Renal cortex interstitium (tissue), 15 donors: ENCODE results near the gene CDX2. TPM values are rescaled to one million over a fixed set of nuclear protein-coding genes. Genes with fewer than 3 reads are reported as not detected.
"Not testable (repeated sequence)": the region's sequence is repeated elsewhere in the genome, so short reads cannot be mapped to it uniquely, and the experiment has no call there.

Experiments used
- DNase-seq, 11 donors: peaks; one replicate each; pipeline ENCODE4 v3.0.0-alpha.2; 2013; ENCODE audit warnings: low read depth in 9 of 11, low spot score in 4 of 11; ENCODE audit errors: extremely low read depth in 1 of 11
- long read RNA-seq, 16 experiments: transcript quantifications; one replicate each; lab custom pipeline, GENCODE V29; 2026
- polyA plus RNA-seq, 3 donors: library from polyadenylated mRNA; unstranded; fragments of 120-200 nt; gene quantifications; one replicate each; pipeline ENCODE4 v1.2.1, GENCODE V29; 2013; ENCODE audit not compliant: insufficient read length in 3 of 3

Gene CDX2
- polyA plus RNA-seq, result not detected
- long read RNA-seq, donor 1, result 0 reads
- long read RNA-seq, donor 2, result 0 reads
- long read RNA-seq, donor 3, result 0 reads
- long read RNA-seq, donor 4, result 0 reads
- long read RNA-seq, donor 5, result 0 reads
- long read RNA-seq, donor 6, result 0 reads
- long read RNA-seq, donor 7, result 0 reads
- long read RNA-seq, donor 8, result 0 reads
- long read RNA-seq, donor 9, result 0 reads
- long read RNA-seq, donor 10, result 0 reads
- long read RNA-seq, donor 11, result 0 reads
- long read RNA-seq, donor 12, result 0 reads
- long read RNA-seq, donor 13, result 0 reads
- long read RNA-seq, donor 14, result 0 reads
- long read RNA-seq, donor 15, result 0 reads
- long read RNA-seq, donor 16, result 0 reads

GRCh38 chr13:27969082-27969865 is at the start of gene CDX2:
Gene CDX2 (minus strand): TSS chr13:27969315. CDS start chr13:27969006, 309 bp downstream.
- DNase-seq, result no peak

GRCh38 chr13:28014301-28014700 is 45.2 kb upstream of the CDX2 start:
- no peak for DNase-seq

GRCh38 chr13:28013482-28013881 is 44.4 kb upstream of the CDX2 start:
- no peak for DNase-seq

- DNase-seq, result no peak
Observed at GRCh38 chr13:28012896-28013295, 43.8 kb upstream of the CDX2 start.

- DNase-seq, result no peak
Observed at GRCh38 chr13:28012383-28012782, 43.3 kb upstream of the CDX2 start.

GRCh38 chr13:28010046-28010445 is 40.9 kb upstream of the CDX2 start:
- no peak for DNase-seq

- not testable (repeated sequence) for DNase-seq
Observed at GRCh38 chr13:28005016-28005415, 35.9 kb upstream of the CDX2 start.

GRCh38 chr13:28002886-28003698 is 34.0 kb upstream of the CDX2 start:
- DNase-seq, result no peak

GRCh38 chr13:28001837-28002473 is 32.8 kb upstream of the CDX2 start:
- no peak for DNase-seq

GRCh38 chr13:28001049-28001448 is 31.9 kb upstream of the CDX2 start:
- no peak for DNase-seq

- no peak for DNase-seq
Observed at GRCh38 chr13:28000567-28000966, 31.5 kb upstream of the CDX2 start.

- no peak for DNase-seq
Observed at GRCh38 chr13:27997904-27998522, 28.9 kb upstream of the CDX2 start.

GRCh38 chr13:27991881-27992280 is 22.8 kb upstream of the CDX2 start:
- no peak for DNase-seq

- DNase-seq, result no peak
Observed at GRCh38 chr13:27988520-27988919, 19.4 kb upstream of the CDX2 start, which contains the start of gene URAD. Gene URAD (minus strand): TSS chr13:27988693. CDS start chr13:27988637, 56 bp downstream.

- DNase-seq, result no peak
Observed at GRCh38 chr13:27985600-27985999, 16.5 kb upstream of the CDX2 start.

- DNase-seq, result no peak
Observed at GRCh38 chr13:27982361-27982760, 13.2 kb upstream of the CDX2 start.

- DNase-seq, result no peak
Observed at GRCh38 chr13:27981006-27981708, 12.0 kb upstream of the CDX2 start.
